Activated T-cell treated with anti-CD3 and anti-CD28 coated beads, Interleukin-2, amount 50 U/mL, for 48 hours (primary cell): ENCODE measurements around the gene MRFAP1.
"Not testable (repeated sequence)": the region's sequence is repeated elsewhere in the genome, so short reads cannot be mapped to it uniquely, and the experiment has no call there.

ENCODE experiments used
- DNase-seq, 2 experiments: peaks; one replicate each; pipeline ENCODE4 v3.0.0-alpha.2; 2020

Gene MRFAP1

GRCh38 chr4:6641164-6641970 is 882 bp downstream of the MRFAP1 start:
- peak; percentile 55 to 60 for DNase-seq

GRCh38 chr4:6641971-6642320 is 1.5 kb downstream of the MRFAP1 start:
- DNase-seq, result no peak

- no peak for DNase-seq
These were observed 2.8 kb downstream of the MRFAP1 start for GRCh38 chr4:6643141-6643847.

GRCh38 chr4:6644792-6645530 is 4.5 kb downstream of the MRFAP1 start:
- no peak for DNase-seq

- DNase-seq, result no peak
These were observed 6.7 kb downstream of the MRFAP1 start for GRCh38 chr4:6647169-6647568.

- DNase-seq, result no peak
These were observed 7.2 kb downstream of the MRFAP1 start for GRCh38 chr4:6647582-6648230.

GRCh38 chr4:6649216-6649615 is 8.7 kb downstream of the MRFAP1 start:
- no peak for DNase-seq

- DNase-seq, result not testable (repeated sequence)
These were observed 13.7 kb downstream of the MRFAP1 start for GRCh38 chr4:6654211-6654610.

- not testable (repeated sequence) for DNase-seq
These were observed 14.8 kb downstream of the MRFAP1 start for GRCh38 chr4:6655291-6655690.

- no peak for DNase-seq
These were observed 15.4 kb downstream of the MRFAP1 start for GRCh38 chr4:6655924-6656323.

GRCh38 chr4:6657242-6658208 is 17.0 kb downstream of the MRFAP1 start:
- no peak for DNase-seq

GRCh38 chr4:6658209-6658595 is 17.7 kb downstream of the MRFAP1 start:
- no peak for DNase-seq

- DNase-seq, result peak; percentile 53 to 68
These were observed 18.2 kb downstream of the MRFAP1 start for GRCh38 chr4:6658597-6659075.

GRCh38 chr4:6659897-6660296 is 19.4 kb downstream of the MRFAP1 start:
- no peak for DNase-seq

- DNase-seq, result no peak
These were observed 19.9 kb downstream of the MRFAP1 start for GRCh38 chr4:6660430-6660829.

- DNase-seq, result no peak
These were observed 22.1 kb downstream of the MRFAP1 start for GRCh38 chr4:6662591-6662990.

- DNase-seq, result no peak
These were observed 23.3 kb downstream of the MRFAP1 start for GRCh38 chr4:6663596-6664393.

GRCh38 chr4:6665320-6665654 is 24.8 kb downstream of the MRFAP1 start:
- no peak for DNase-seq

GRCh38 chr4:6668391-6668790 is 27.9 kb downstream of the MRFAP1 start:
- no peak for DNase-seq

- no peak for DNase-seq
These were observed 31.2 kb downstream of the MRFAP1 start for GRCh38 chr4:6671648-6672047.

- DNase-seq, result no peak
These were observed 31.6 kb downstream of the MRFAP1 start for GRCh38 chr4:6672131-6672530.
